Endothelial cell of umbilical vein (primary cell): Measurements from ENCODE around the gene PDE11A. TPM values are rescaled to one million over a fixed set of nuclear protein-coding genes. Genes with fewer than 3 reads are reported as not detected.

Experiments
- BruUV-seq: library from RNA; stranded (reverse); fragments of 400-500 nt; replicated peaks from 2 replicates; lab custom pipeline; 2021; lab: Mats Ljungman, UMichigan
- CTCF ChIA-PET: fragments of 300-600, 350-600 bp; sonication (Branson Sonifier 250); formaldehyde crosslinking; loops from one replicate; lab custom pipeline; 2021; ENCODE audit warnings: antibody characterized with exemption, inconsistent platforms; lab: Charles Lee
- POLR2A ChIA-PET: fragments of 300-600, 350-600 bp; sonication (Branson Sonifier 250); formaldehyde crosslinking; loops from one replicate; lab custom pipeline; 2021; ENCODE audit warnings: antibody characterized with exemption, inconsistent platforms; lab: Charles Lee
- DNase-seq: peaks from one replicate; pipeline ENCODE4 v3.0.0-alpha.2; 2011; ENCODE audit warnings: low read depth, low spot score
- FAIRE-seq: peaks from 2 replicates; lab custom pipeline; 2011; peaks lifted over from hg19 to GRCh38; lab: Jason Lieb, UNC
- H2AFZ ChIP-seq: 2 replicates; pipeline ENCODE4 v1.6.0; 2012; ENCODE audit warnings: low read depth, low read length, control low read depth, inconsistent platforms
- H3K27ac ChIP-seq: 2 replicates; pipeline ENCODE4 v1.5.1; 2011; ENCODE audit warnings: low read depth, mild to moderate bottlenecking, control low read depth, low read length, moderate library complexity; ENCODE audit not compliant: insufficient read depth
- H3K27me3 ChIP-seq, 2 experiments: 2 replicates each; pipeline versions ENCODE4 v1.6.0 to v1.6.1; 2011; ENCODE audit warnings: low read length in 2 of 2, mixed read lengths in 1 of 2; ENCODE audit not compliant: control insufficient read depth in 2 of 2, insufficient read depth in 2 of 2
- H3K36me3 ChIP-seq, 2 experiments: 2 replicates in 1 of 2; 3 replicates in 1 of 2; pipeline ENCODE4 v1.5.1; 2011; ENCODE audit warnings: low read length in 2 of 2, mild to moderate bottlenecking in 1 of 2, moderate library complexity in 1 of 2; ENCODE audit not compliant: control insufficient read depth in 2 of 2, insufficient read depth in 2 of 2; ENCODE audit errors: extremely low read depth in 1 of 2
- H3K4me1 ChIP-seq: 3 replicates; pipeline ENCODE4 v1.5.1; 2011; ENCODE audit warnings: mild to moderate bottlenecking, low read length; ENCODE audit not compliant: control insufficient read depth, insufficient read depth; ENCODE audit errors: extremely low read depth
- H3K4me2 ChIP-seq: 2 replicates; pipeline ENCODE4 v1.6.1; 2011; ENCODE audit warnings: low read length, control low read depth, mixed read lengths; ENCODE audit not compliant: insufficient read depth
- H3K4me3 ChIP-seq, 3 experiments: fragments of 200-600 bp in 1 of 3; sonication (generic), shearing (Covaris generic) in 1 of 3; replicated peaks in 1 of 3; 2 replicates each; pipeline ENCODE4 v1.5.1; 2011 to 2016; ENCODE audit warnings: control low read depth in 3 of 3, low read length in 3 of 3, mild to moderate bottlenecking in 2 of 3, inconsistent platforms in 1 of 3, low read depth in 1 of 3, moderate library complexity in 1 of 3; ENCODE audit not compliant: insufficient read depth in 1 of 3
- H3K79me2 ChIP-seq: 2 replicates; pipeline ENCODE4 v1.6.0; 2012; ENCODE audit warnings: low read length, inconsistent platforms; ENCODE audit not compliant: control insufficient read depth, insufficient read depth
- H3K9ac ChIP-seq: replicated peaks from 2 replicates; pipeline ENCODE3; 2011; ENCODE audit warnings: low read length, control low read depth; ENCODE audit not compliant: insufficient read depth; ENCODE audit errors: extremely low read depth
- H3K9me1 ChIP-seq: replicated peaks from 3 replicates; pipeline ENCODE4 v1.6.0; 2011; ENCODE audit warnings: mild to moderate bottlenecking, low read length; ENCODE audit not compliant: control insufficient read depth, insufficient read depth; ENCODE audit errors: extremely low read depth
- H3K9me3 ChIP-seq: replicated peaks from 2 replicates; pipeline ENCODE4 v1.5.1; 2012; ENCODE audit warnings: low read length, inconsistent platforms; ENCODE audit not compliant: control insufficient read depth, insufficient read depth
- H4K20me1 ChIP-seq: replicated peaks from 2 replicates; pipeline ENCODE3; 2011; ENCODE audit warnings: mild to moderate bottlenecking, low read length; ENCODE audit not compliant: control insufficient read depth, insufficient read depth; ENCODE audit errors: extremely low read depth
- EZH2 ChIP-seq: IDR thresholded peaks from 2 replicates; pipeline ENCODE4 v1.6.1; 2012; ENCODE audit warnings: borderline replicate concordance, low read depth, mild to moderate bottlenecking, moderate library complexity, low read length, inconsistent platforms; ENCODE audit not compliant: severe bottlenecking
- FOS ChIP-seq: IDR thresholded peaks from 2 replicates; pipeline ENCODE4 v1.6.1; 2011; ENCODE audit warnings: mild to moderate bottlenecking, low read length, moderate library complexity, borderline replicate concordance; ENCODE audit not compliant: insufficient read depth
- GATA2 ChIP-seq: IDR thresholded peaks from 2 replicates; pipeline ENCODE4 v1.7.0; 2011; ENCODE audit warnings: low read depth, mild to moderate bottlenecking, moderate library complexity, mixed read lengths, low read length; ENCODE audit not compliant: insufficient read length, insufficient read depth
- JUN ChIP-seq: IDR thresholded peaks from 2 replicates; pipeline ENCODE4 v1.6.1; 2011; ENCODE audit warnings: borderline replicate concordance, low read depth; ENCODE audit not compliant: insufficient read length, insufficient read depth
- MYC ChIP-seq: IDR thresholded peaks from one replicate; pipeline ENCODE4 v1.6.1; 2011; ENCODE audit warnings: mild to moderate bottlenecking, low read depth, low read length
- POLR2A ChIP-seq: IDR thresholded peaks from 2 replicates; pipeline ENCODE4 v1.6.1; 2012; ENCODE audit warnings: low read depth, mild to moderate bottlenecking, control low read depth, low read length
- POLR2AphosphoS5 ChIP-seq: IDR thresholded peaks from 2 replicates; pipeline ENCODE4 v1.6.1; 2012; ENCODE audit warnings: low read depth, mild to moderate bottlenecking, control low read depth, low read length, moderate library complexity; ENCODE audit not compliant: insufficient read depth
- dilution Hi-C: fragments of 300-500 bp; cut with MboI; formaldehyde crosslinking; loops from one replicate; pipeline ENCODE4 v1.15.0; 2019; ENCODE audit warnings: low sequenced_read_pairs; ENCODE audit not compliant: extremely low pct_ligation_motif_present
- intact Hi-C: fragments of 100-400 bp; cut with micrococcal nuclease; formaldehyde crosslinking; loops from one replicate; pipeline ENCODE4 v1.10.0; 2022
- polyA plus RNA-seq, 4 experiments: library from polyadenylated mRNA; depleted of rRNA in 3 of 4; stranded (reverse) in 3 of 4; unstranded in 1 of 4; fragments of >200 nt; gene quantifications; 2 replicates each; pipeline versions ENCODE4 v1.2.1 to v1.2.3, GENCODE V29; 2011 to 2012; ENCODE audit warnings: missing spikeins in 1 of 4
- total RNA-seq: library from RNA; stranded (reverse); gene quantifications from 2 replicates; pipeline ENCODE4 v1.2.3, GENCODE V29; 2021
- TF ChIP-seq, protein P1 (sequence below), 2 donors: IDR thresholded peaks; 1 replicate in 1 of 2; 2 replicates in 1 of 2; pipeline ENCODE4 v1.5.1; 2011; ENCODE audit warnings: low read length in 2 of 2, mild to moderate bottlenecking in 2 of 2, moderate library complexity in 2 of 2, control low read depth in 1 of 2, inconsistent platforms in 1 of 2, low read depth in 1 of 2; ENCODE audit not compliant: insufficient read depth in 1 of 2; ENCODE audit errors: extremely low read depth in 1 of 2
- TF ChIP-seq, protein P2 (sequence below): IDR thresholded peaks from 2 replicates; pipeline ENCODE4 v1.6.1; 2011; ENCODE audit not compliant: insufficient read depth, insufficient read length

PDE11A gene
- total and polyA plus RNA-seq, 2 donors (not counting 3 experiments of a cell fraction or from before 2014, with no cell fraction given): 0.07 to 0.51 TPM

DNA sequence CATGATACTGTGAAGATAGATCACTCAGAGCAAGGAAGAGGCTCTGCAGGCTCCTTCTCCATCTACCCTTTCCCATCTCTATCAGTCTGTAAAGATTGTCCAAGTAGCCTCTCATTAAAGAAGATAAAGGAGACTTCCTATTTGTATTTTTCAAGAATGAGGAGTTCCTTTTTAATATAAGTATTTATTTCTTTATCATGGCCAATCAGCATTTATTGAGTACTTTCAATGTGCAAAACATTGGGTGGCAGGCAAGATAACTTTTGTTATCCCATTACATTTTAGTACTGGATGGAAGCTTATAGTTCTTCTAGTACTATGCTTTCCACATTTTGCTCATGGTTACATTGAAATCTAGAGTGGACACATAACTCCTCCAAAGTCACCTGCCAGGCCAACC lies 3.6 kb upstream of the PDE11A start:
- H3K9me3 ChIP-seq: no peaks in the 10 kb centered on the region
- ChIA-PET POLR2A (no interaction called here), CTCF (interaction anchor here (1.3 kb wide), 1 partner anchor 14 kb away, joined by 4 read pairs; no protein-coding TSS in a partner anchor)
- H3K9ac ChIP-seq: no peak overlapping the region
- H3K9me1 ChIP-seq: no peaks in the 10 kb centered on the region
- no peaks in the 10 kb centered on the region for H3K36me3 ChIP-seq
- dilution Hi-C loops (no loop called here), intact Hi-C loops (no loop called here)
- H3K4me2 ChIP-seq: no peak overlapping the region
- FAIRE-seq (no peak), DNase-seq (no peak)
- TF ChIP-seq EZH2 (no peak), MYC (no peak), POLR2AphosphoS5 (no peak), JUN (no peak), FOS (no peak), GATA2 (no peak), POLR2A (no peak)
- TF ChIP-seq, protein P1, sequence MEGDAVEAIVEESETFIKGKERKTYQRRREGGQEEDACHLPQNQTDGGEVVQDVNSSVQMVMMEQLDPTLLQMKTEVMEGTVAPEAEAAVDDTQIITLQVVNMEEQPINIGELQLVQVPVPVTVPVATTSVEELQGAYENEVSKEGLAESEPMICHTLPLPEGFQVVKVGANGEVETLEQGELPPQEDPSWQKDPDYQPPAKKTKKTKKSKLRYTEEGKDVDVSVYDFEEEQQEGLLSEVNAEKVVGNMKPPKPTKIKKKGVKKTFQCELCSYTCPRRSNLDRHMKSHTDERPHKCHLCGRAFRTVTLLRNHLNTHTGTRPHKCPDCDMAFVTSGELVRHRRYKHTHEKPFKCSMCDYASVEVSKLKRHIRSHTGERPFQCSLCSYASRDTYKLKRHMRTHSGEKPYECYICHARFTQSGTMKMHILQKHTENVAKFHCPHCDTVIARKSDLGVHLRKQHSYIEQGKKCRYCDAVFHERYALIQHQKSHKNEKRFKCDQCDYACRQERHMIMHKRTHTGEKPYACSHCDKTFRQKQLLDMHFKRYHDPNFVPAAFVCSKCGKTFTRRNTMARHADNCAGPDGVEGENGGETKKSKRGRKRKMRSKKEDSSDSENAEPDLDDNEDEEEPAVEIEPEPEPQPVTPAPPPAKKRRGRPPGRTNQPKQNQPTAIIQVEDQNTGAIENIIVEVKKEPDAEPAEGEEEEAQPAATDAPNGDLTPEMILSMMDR (IDR thresholded peaks at IDR 0.05; ENCODE audit: extremely low read depth in 1 of 2, insufficient read depth in 1 of 2, low read depth in 1 of 2, low read length in 2 of 2): no peak
- TF ChIP-seq, protein P2, sequence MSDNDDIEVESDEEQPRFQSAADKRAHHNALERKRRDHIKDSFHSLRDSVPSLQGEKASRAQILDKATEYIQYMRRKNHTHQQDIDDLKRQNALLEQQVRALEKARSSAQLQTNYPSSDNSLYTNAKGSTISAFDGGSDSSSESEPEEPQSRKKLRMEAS: no peak
- BruUV-seq: no TSS peak
- H4K20me1 ChIP-seq: no peaks in the 10 kb centered on the region
- no peak overlapping the region for H2AFZ ChIP-seq
- peaks cover 0 to 3% of the 10 kb centered on the region in 2 experiments for H3K27me3 ChIP-seq
- H3K27ac ChIP-seq: no peak overlapping the region
- H3K4me3 ChIP-seq: no peak overlapping the region
- peaks cover 16% of the 10 kb centered on the region for H3K4me1 ChIP-seq
- H3K79me2 ChIP-seq: no peaks in the 10 kb centered on the region
